ENCODE results near the gene ZBTB7C. TPM values are rescaled to one million over a fixed set of nuclear protein-coding genes. Genes with fewer than 3 reads are reported as not detected.
A peak's percentile ranks its signal among the peaks of the same experiment; 100 is the strongest.

The ZBTB7C gene
- polyA plus RNA-seq, 1 of the 3 experiments (the other 2 are of a cell fraction), result 0.05 TPM

GRCh38 chr18:48161191-48161910 lies 247.8 kb downstream of the ZBTB7C start:
- H3K27me3 ChIP-seq (ENCODE audit: insufficient read depth), result peaks cover 10% of the 10 kb centered on the region; the same call in 1 of the 2 replicates
- TF ChIP-seq USF2 (IDR thresholded peaks at IDR 0.05; ENCODE audit: borderline replicate concordance, low read depth, low read length) (0 out of 2 replicates have a peak, but pooled peaks have one; percentile 24), RAD21 (IDR thresholded peaks at IDR 0.05; ENCODE audit: low read length) (no peak)
- H3K79me2 ChIP-seq (ENCODE audit: insufficient read depth), result no peaks in the 10 kb centered on the region
- H3K4me2 ChIP-seq, result peak overlapping the region; percentile 81
- no peaks in the 10 kb centered on the region for H4K20me1 ChIP-seq (ENCODE audit: insufficient read depth)
- peak overlapping the region; percentile 64 to 71 for H3K4me3 ChIP-seq (ENCODE audit: low read depth in 2 of 2, low read length in 1 of 2)
- DNase-seq, result peak; percentile 97
- no peaks in the 10 kb centered on the region for H3K9me3 ChIP-seq
- peak overlapping the region in 1 of 2 experiments; percentile 92; a peak in 2 of 4 replicates for H3K27ac ChIP-seq (ENCODE audit: low read depth in 2 of 2, low read length in 1 of 2)
- H3K4me1 ChIP-seq (ENCODE audit: control insufficient read depth in 1 of 2, insufficient read depth in 2 of 2, low read depth in 1 of 2, low read length in 1 of 2), result peaks cover 0 to 73% of the 10 kb centered on the region in 2 experiments; a peak in 2 of 4 replicates
- no peaks in the 10 kb centered on the region for H3K36me3 ChIP-seq (replicated peaks in 1 of 2; ENCODE audit: control insufficient read depth in 1 of 2, insufficient read depth in 2 of 2, low read length in 1 of 2)
- no peaks in the 10 kb centered on the region for H3K9me2 ChIP-seq
- ChIA-PET CTCF (interaction anchor here (0.9 to 5.0 kb wide), 9 partner anchors 9 to 284 kb away, joined by 3 to 15 read pairs (median 4); no protein-coding TSS in a partner anchor), POLR2A (interaction anchor here (0.5 to 3.8 kb wide), 13 partner anchors 21 to 156 kb away, joined by 3 to 28 read pairs (median 3); no protein-coding TSS in a partner anchor)
- H3K9ac ChIP-seq, result peak overlapping the region; percentile 60
- H2AFZ ChIP-seq (ENCODE audit: low read depth), result peak overlapping the region; percentile 90; the same call in 1 of the 2 replicates
- no peaks in the 10 kb centered on the region for H3F3A ChIP-seq (replicated peaks; ENCODE audit: insufficient read depth)
- 4% methylated on average over 30 of the region's 53 CpGs for WGBS (ENCODE audit: low lambda C conversion rate)

- peaks cover 0 to 73% of the 10 kb centered on the region in 2 experiments; a peak in 2 of 4 replicates for H3K4me1 ChIP-seq (ENCODE audit: control insufficient read depth in 1 of 2, insufficient read depth in 2 of 2, low read depth in 1 of 2, low read length in 1 of 2)
- peak overlapping the region; percentile 81 for H3K4me2 ChIP-seq
- peaks cover 14% of the 10 kb centered on the region; the same call in 1 of the 2 replicates for H3K27me3 ChIP-seq (ENCODE audit: insufficient read depth)
- no peaks in the 10 kb centered on the region for H3F3A ChIP-seq (replicated peaks; ENCODE audit: insufficient read depth)
- H2AFZ ChIP-seq (ENCODE audit: low read depth), result no peak overlapping the region
- POLR2A ChIA-PET, result interaction anchor here (0.6 to 3.8 kb wide), 10 partner anchors 22 to 181 kb away, joined by 3 to 28 read pairs (median 3); no protein-coding TSS in a partner anchor
- H3K4me3 ChIP-seq (ENCODE audit: low read depth in 2 of 2, low read length in 1 of 2), result peak overlapping the region in 1 of 2 experiments; percentile 71; a peak in 1 of 4 replicates
- 0 out of 2 replicates have a peak overlapping the region, but pooled peaks have one; percentile 60 for H3K9ac ChIP-seq
- H3K9me3 ChIP-seq, result no peaks in the 10 kb centered on the region
- CTCF ChIA-PET, result interaction anchor here (3.4 to 5.0 kb wide), 2 partner anchors 24 to 70 kb away, joined by 12 to 15 read pairs; no protein-coding TSS in a partner anchor
- H3K79me2 ChIP-seq (ENCODE audit: insufficient read depth), result no peaks in the 10 kb centered on the region
- no peaks in the 10 kb centered on the region for H3K9me2 ChIP-seq
- no peaks in the 10 kb centered on the region for H4K20me1 ChIP-seq (ENCODE audit: insufficient read depth)
- H3K36me3 ChIP-seq (replicated peaks in 1 of 2; ENCODE audit: control insufficient read depth in 1 of 2, insufficient read depth in 2 of 2, low read length in 1 of 2), result no peaks in the 10 kb centered on the region
- WGBS (ENCODE audit: low lambda C conversion rate), result 60% methylated on average over 3 of the region's 4 CpGs
- no peak for TF ChIP-seq FOXJ3 (CRISPR knock-in tag; IDR thresholded peaks at IDR 0.05)
- no peak for TF ChIP-seq EZH2phosphoT487 (IDR thresholded peaks at IDR 0.05; ENCODE audit: borderline replicate concordance, low read depth)
- DNase-seq, result no peak
- peak overlapping the region in 1 of 2 experiments; percentile 87; a peak in 1 of 4 replicates for H3K27ac ChIP-seq (ENCODE audit: low read depth in 2 of 2, low read length in 1 of 2)
Observed at GRCh38 chr18:48160622-48161021, 248.6 kb downstream of the ZBTB7C start.

- ChIA-PET CTCF (interaction anchor here (1.9 to 5.0 kb wide), 3 partner anchors 10 to 71 kb away, joined by 7 to 15 read pairs (median 12); no protein-coding TSS in a partner anchor), POLR2A (interaction anchor here (0.8 to 3.8 kb wide), 5 partner anchors 21 to 182 kb away, joined by 3 to 28 read pairs (median 3); no protein-coding TSS in a partner anchor)
- Histone ChIP-seq H3K9ac (no peak overlapping the region), H3K4me1 (ENCODE audit: control insufficient read depth in 1 of 2, insufficient read depth in 2 of 2, low read depth in 1 of 2, low read length in 1 of 2) (peaks cover 0 to 66% of the 10 kb centered on the region in 2 experiments; a peak in 2 of 4 replicates), H3K4me3 (ENCODE audit: low read depth in 2 of 2, low read length in 1 of 2) (no peak overlapping the region; a peak in 1 of 4 replicates), H3K4me2 (no peak overlapping the region), H3K9me3 (no peaks in the 10 kb centered on the region), H3K36me3 (replicated peaks in 1 of 2; ENCODE audit: control insufficient read depth in 1 of 2, insufficient read depth in 2 of 2, low read length in 1 of 2) (no peaks in the 10 kb centered on the region), H3K27ac (ENCODE audit: low read depth in 2 of 2, low read length in 1 of 2) (peak overlapping the region in 1 of 2 experiments; percentile 87; a peak in 1 of 4 replicates), H4K20me1 (ENCODE audit: insufficient read depth) (no peaks in the 10 kb centered on the region), H3K9me2 (no peaks in the 10 kb centered on the region), H2AFZ (ENCODE audit: low read depth) (no peak overlapping the region), H3K27me3 (ENCODE audit: insufficient read depth) (peaks cover 14% of the 10 kb centered on the region; the same call in 1 of the 2 replicates), H3K79me2 (ENCODE audit: insufficient read depth) (no peaks in the 10 kb centered on the region), H3F3A (replicated peaks; ENCODE audit: insufficient read depth) (no peaks in the 10 kb centered on the region)
- 85% methylated on average over 6 of the region's 7 CpGs for WGBS (ENCODE audit: low lambda C conversion rate)
- DNase-seq, result no peak
- TF ChIP-seq RXRA (IDR thresholded peaks at IDR 0.05; ENCODE audit: borderline replicate concordance, low read depth) (no peak), CTCF (IDR thresholded peaks at IDR 0.05) (no peak), MXI1 (IDR thresholded peaks at IDR 0.05; ENCODE audit: low read depth, low read length) (no peak), TEAD4 (IDR thresholded peaks at IDR 0.05; ENCODE audit: borderline replicate concordance, insufficient read depth) (no peak), JUND (IDR thresholded peaks at IDR 0.05) (no peak), TCF12 (IDR thresholded peaks at IDR 0.05) (no peak), YY1 (IDR thresholded peaks at IDR 0.05; ENCODE audit: low read depth) (no peak), USF1 (IDR thresholded peaks at IDR 0.05; ENCODE audit: borderline replicate concordance, low read depth) (no peak), CHD2 (IDR thresholded peaks at IDR 0.05; ENCODE audit: low read length, partially characterized antibody) (no peak), NRF1 (IDR thresholded peaks at IDR 0.05; ENCODE audit: low read depth, low read length) (no peak)
Observed at GRCh38 chr18:48159816-48160215, 249.4 kb downstream of the ZBTB7C start.

All from SK-N-SH (cell line).